ENCODE data around the gene SF3B2. TPM values are rescaled to one million over a fixed set of nuclear protein-coding genes. Genes with fewer than 3 reads are reported as not detected.

The SF3B2 gene
- total RNA-seq, 2 donors from 2014 or later = 142 TPM

GRCh38 chr11:66042227-66042995 is 9.8 kb upstream of the SF3B2 start:
- no peaks in the 10 kb centered on the region for H3K9me3 ChIP-seq
- no peaks in the 10 kb centered on the region for H3K36me3 ChIP-seq
- no peak for TF ChIP-seq CTCF (IDR thresholded peaks at IDR 0.05)
- no peaks in the 10 kb centered on the region for H3K4me1 ChIP-seq (ENCODE audit: control insufficient read depth in 1 of 2, low read depth in 2 of 2)
- no peak for ATAC-seq (ENCODE audit: insufficient number of reproducible peaks, low FRiP score, low read depth)
- H3K27ac ChIP-seq = no peak overlapping the region
- H3K4me3 ChIP-seq = no peak overlapping the region
- DNase-seq (ENCODE audit: low spot score) = no peak
- H3K27me3 ChIP-seq (replicated peaks; ENCODE audit: insufficient read depth) = no peaks in the 10 kb centered on the region

- DNase-seq (ENCODE audit: low spot score) (no peak), ATAC-seq (ENCODE audit: insufficient number of reproducible peaks, low FRiP score, low read depth) (no peak)
- Histone ChIP-seq H3K4me1 (ENCODE audit: control insufficient read depth in 1 of 2, low read depth in 2 of 2) (peaks cover 0 to 8% of the 10 kb centered on the region in 2 donors), H3K27ac (no peak overlapping the region), H3K27me3 (replicated peaks; ENCODE audit: insufficient read depth) (no peaks in the 10 kb centered on the region), H3K9me3 (no peaks in the 10 kb centered on the region), H3K4me3 (no peak overlapping the region), H3K36me3 (no peaks in the 10 kb centered on the region)
- TF ChIP-seq CTCF (IDR thresholded peaks at IDR 0.05) = no peak
These were observed 8.9 kb upstream of the SF3B2 start for GRCh38 chr11:66042996-66043906.

GRCh38 chr11:66044757-66045156 is 7.4 kb upstream of the SF3B2 start:
- no peaks in the 10 kb centered on the region for H3K27me3 ChIP-seq (replicated peaks; ENCODE audit: insufficient read depth)
- H3K9me3 ChIP-seq = no peaks in the 10 kb centered on the region
- TF ChIP-seq CTCF (IDR thresholded peaks at IDR 0.05) = no peak
- no peak overlapping the region for H3K4me3 ChIP-seq
- DNase-seq (ENCODE audit: low spot score) (no peak), ATAC-seq (ENCODE audit: insufficient number of reproducible peaks, low FRiP score, low read depth) (no peak)
- no peaks in the 10 kb centered on the region for H3K36me3 ChIP-seq
- H3K4me1 ChIP-seq (ENCODE audit: control insufficient read depth in 1 of 2, low read depth in 2 of 2) = peaks cover 0 to 16% of the 10 kb centered on the region in 2 donors
- H3K27ac ChIP-seq = no peak overlapping the region

- Histone ChIP-seq H3K4me1 (ENCODE audit: control insufficient read depth in 1 of 2, low read depth in 2 of 2) (peaks cover 0 to 16% of the 10 kb centered on the region in 2 donors), H3K4me3 (no peak overlapping the region), H3K27me3 (replicated peaks; ENCODE audit: insufficient read depth) (no peaks in the 10 kb centered on the region), H3K36me3 (no peaks in the 10 kb centered on the region), H3K9me3 (no peaks in the 10 kb centered on the region), H3K27ac (no peak overlapping the region)
- no peak for DNase-seq (ENCODE audit: low spot score)
- ATAC-seq (ENCODE audit: insufficient number of reproducible peaks, low FRiP score, low read depth) = no peak
- peak; percentile 91 for TF ChIP-seq CTCF (IDR thresholded peaks at IDR 0.05)
These were observed 7.0 kb upstream of the SF3B2 start for GRCh38 chr11:66045177-66045639.

GRCh38 chr11:66046901-66047300 is 5.3 kb upstream of the SF3B2 start:
- Histone ChIP-seq H3K27me3 (replicated peaks; ENCODE audit: insufficient read depth) (no peaks in the 10 kb centered on the region), H3K27ac (no peak overlapping the region), H3K4me3 (no peak overlapping the region), H3K36me3 (no peaks in the 10 kb centered on the region), H3K9me3 (no peaks in the 10 kb centered on the region), H3K4me1 (ENCODE audit: control insufficient read depth in 1 of 2, low read depth in 2 of 2) (peaks cover 5 to 23% of the 10 kb centered on the region in 2 donors)
- no peak for TF ChIP-seq CTCF (IDR thresholded peaks at IDR 0.05)
- ATAC-seq (ENCODE audit: insufficient number of reproducible peaks, low FRiP score, low read depth) (no peak), DNase-seq (ENCODE audit: low spot score) (no peak)
